ENCODE measurements around the gene MAP3K12.
"Not testable (repeated sequence)": the region's sequence is repeated elsewhere in the genome, so short reads cannot be mapped to it uniquely, and the experiment has no call there.

Gene MAP3K12

GRCh38 chr12:53468282-53468681 lies 31.0 kb downstream of the MAP3K12 start:
- DNase-seq (ENCODE audit: low spot score), result no peak

- no peak for DNase-seq (ENCODE audit: low spot score)
Measured at GRCh38 chr12:53467880-53468279, 31.4 kb downstream of the MAP3K12 start.

- DNase-seq (ENCODE audit: low spot score), result no peak
Measured at GRCh38 chr12:53467082-53467481, 32.2 kb downstream of the MAP3K12 start.

- no peak for DNase-seq (ENCODE audit: low spot score)
Measured at GRCh38 chr12:53466640-53467039, 32.6 kb downstream of the MAP3K12 start.

GRCh38 chr12:53465679-53466078 lies 33.6 kb downstream of the MAP3K12 start:
- DNase-seq (ENCODE audit: low spot score), result no peak

- no peak for DNase-seq (ENCODE audit: low spot score)
Measured at GRCh38 chr12:53464685-53465418, 34.4 kb downstream of the MAP3K12 start.

GRCh38 chr12:53463802-53464560 lies 35.3 kb downstream of the MAP3K12 start:
- DNase-seq (ENCODE audit: low spot score), result no peak

- no peak for DNase-seq (ENCODE audit: low spot score)
Measured at GRCh38 chr12:53462935-53463334, 36.3 kb downstream of the MAP3K12 start.

- no peak for DNase-seq (ENCODE audit: low spot score)
Measured at GRCh38 chr12:53461591-53461990, 37.7 kb downstream of the MAP3K12 start.

GRCh38 chr12:53461059-53461458 lies 38.2 kb downstream of the MAP3K12 start:
- no peak for DNase-seq (ENCODE audit: low spot score)

- no peak for DNase-seq (ENCODE audit: low spot score)
Measured at GRCh38 chr12:53459097-53459496, 40.2 kb downstream of the MAP3K12 start.

- no peak for DNase-seq (ENCODE audit: low spot score)
Measured at GRCh38 chr12:53456654-53457366, 42.4 kb downstream of the MAP3K12 start.

GRCh38 chr12:53454707-53455106 lies 44.6 kb downstream of the MAP3K12 start:
- DNase-seq (ENCODE audit: low spot score), result no peak

- no peak for DNase-seq (ENCODE audit: low spot score)
Measured at GRCh38 chr12:53453953-53454640, 45.2 kb downstream of the MAP3K12 start.

GRCh38 chr12:53452159-53453077 lies 46.8 kb downstream of the MAP3K12 start:
- DNase-seq (ENCODE audit: low spot score), result peak; percentile 97

- DNase-seq (ENCODE audit: low spot score), result peak; percentile 100
Measured at GRCh38 chr12:53451661-53452158, 47.5 kb downstream of the MAP3K12 start, which contains the start of gene PCBP2. Gene PCBP2, plus strand, starts transcription at chr12:53452102. Its CDS starts 2,699 bp downstream, at chr12:53454801.

- DNase-seq (ENCODE audit: low spot score), result no peak
Measured at GRCh38 chr12:53450936-53451335, 48.3 kb downstream of the MAP3K12 start.

- DNase-seq (ENCODE audit: low spot score), result not testable (repeated sequence)
Measured at GRCh38 chr12:53444593-53445325, 54.5 kb downstream of the MAP3K12 start.

- no peak for DNase-seq (ENCODE audit: low spot score)
Measured at GRCh38 chr12:53443955-53444354, 55.3 kb downstream of the MAP3K12 start.
